Measurements from ENCODE around the gene UPF1. TPM values are rescaled to one million over a fixed set of nuclear protein-coding genes. Genes with fewer than 3 reads are reported as not detected.

UPF1 gene
- total RNA-seq, 6 donors from 2014 or later: 68.9 to 157 (median 86.3) TPM

- Histone ChIP-seq H3K4me3 (no peak overlapping the region), H3K36me3 (no peaks in the 10 kb centered on the region), H3K9me3 (no peaks in the 10 kb centered on the region), H3K27me3 (peaks cover 0 to 12% (median 7%) of the 10 kb centered on the region in 4 donors), H3K4me1 (peaks cover 5 to 12% (median 7%) of the 10 kb centered on the region in 4 donors), H3K27ac (no peak overlapping the region)
- WGBS, 2 donors: 84 to 86% methylated on average over 10 of the region's 10 CpGs
- DNase-seq (no peak), ATAC-seq (ENCODE audit: low FRiP score in 2 of 2) (no peak)
- TF ChIP-seq POLR2AphosphoS5 (IDR thresholded peaks at IDR 0.05) (no peak), EP300 (IDR thresholded peaks at IDR 0.05) (no peak), POLR2A (IDR thresholded peaks at IDR 0.05) (no peak)
- TF ChIP-seq, protein P1, sequence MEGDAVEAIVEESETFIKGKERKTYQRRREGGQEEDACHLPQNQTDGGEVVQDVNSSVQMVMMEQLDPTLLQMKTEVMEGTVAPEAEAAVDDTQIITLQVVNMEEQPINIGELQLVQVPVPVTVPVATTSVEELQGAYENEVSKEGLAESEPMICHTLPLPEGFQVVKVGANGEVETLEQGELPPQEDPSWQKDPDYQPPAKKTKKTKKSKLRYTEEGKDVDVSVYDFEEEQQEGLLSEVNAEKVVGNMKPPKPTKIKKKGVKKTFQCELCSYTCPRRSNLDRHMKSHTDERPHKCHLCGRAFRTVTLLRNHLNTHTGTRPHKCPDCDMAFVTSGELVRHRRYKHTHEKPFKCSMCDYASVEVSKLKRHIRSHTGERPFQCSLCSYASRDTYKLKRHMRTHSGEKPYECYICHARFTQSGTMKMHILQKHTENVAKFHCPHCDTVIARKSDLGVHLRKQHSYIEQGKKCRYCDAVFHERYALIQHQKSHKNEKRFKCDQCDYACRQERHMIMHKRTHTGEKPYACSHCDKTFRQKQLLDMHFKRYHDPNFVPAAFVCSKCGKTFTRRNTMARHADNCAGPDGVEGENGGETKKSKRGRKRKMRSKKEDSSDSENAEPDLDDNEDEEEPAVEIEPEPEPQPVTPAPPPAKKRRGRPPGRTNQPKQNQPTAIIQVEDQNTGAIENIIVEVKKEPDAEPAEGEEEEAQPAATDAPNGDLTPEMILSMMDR (IDR thresholded peaks at IDR 0.05): no peak
Observed at GRCh38 chr19:18889949-18890745, 58.4 kb downstream of the UPF1 start.

DNA sequence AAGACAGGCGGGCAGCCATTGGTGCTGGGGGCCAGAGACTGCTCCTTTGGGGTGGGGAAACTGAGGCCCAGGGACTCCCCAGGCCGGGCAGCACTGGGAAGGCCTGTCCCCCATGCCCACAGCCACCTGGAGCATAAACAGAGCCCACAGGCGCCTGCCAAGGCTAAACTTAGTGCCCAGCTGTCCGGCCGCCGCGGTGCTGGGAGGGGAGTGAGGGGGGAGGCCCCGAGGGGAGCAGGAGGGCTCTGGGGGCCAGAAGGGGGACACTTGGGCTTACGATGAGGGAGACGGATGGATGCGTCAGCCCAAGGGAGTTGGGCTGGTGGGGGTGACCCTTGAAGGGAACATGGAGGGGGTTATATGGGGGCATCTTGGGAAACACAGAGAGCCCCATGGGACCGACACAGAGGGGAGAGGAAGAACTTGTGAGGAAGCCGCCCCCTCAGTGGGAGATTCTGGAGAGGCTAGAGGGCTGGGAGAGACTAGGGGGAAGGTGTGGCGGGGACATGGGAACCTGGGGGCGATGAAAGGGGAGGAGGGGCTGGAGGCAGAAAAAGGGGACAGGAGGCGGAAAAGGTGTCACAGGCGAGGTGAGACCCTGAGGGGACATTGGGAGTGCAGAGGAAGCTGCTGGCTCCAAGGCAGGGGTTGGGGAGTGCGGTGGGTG lies 62.0 kb downstream of the UPF1 start:
- Histone ChIP-seq H3K9me3 (no peaks in the 10 kb centered on the region), H3K4me3 (no peak overlapping the region), H3K27ac (no peak overlapping the region), H3K27me3 (peaks cover 0 to 26% (median 14%) of the 10 kb centered on the region in 4 donors), H3K36me3 (peaks cover 0 to 2% (median under 1%) of the 10 kb centered on the region in 4 donors), H3K4me1 (peaks cover 16 to 25% (median 18%) of the 10 kb centered on the region in 4 donors)
- TF ChIP-seq POLR2A (IDR thresholded peaks at IDR 0.05) (no peak), EP300 (IDR thresholded peaks at IDR 0.05) (no peak), POLR2AphosphoS5 (IDR thresholded peaks at IDR 0.05) (no peak)
- TF ChIP-seq, protein P1 (IDR thresholded peaks at IDR 0.05): no peak
- ATAC-seq (ENCODE audit: low FRiP score in 2 of 2): no peak
- 48 to 64% methylated on average over 16 to 18 of the region's 18 CpGs for WGBS, 2 donors
- peak in 1 of 2 donors; percentile 74 for DNase-seq

GRCh38 chr19:18894254-18895037 lies 62.7 kb downstream of the UPF1 start:
- Histone ChIP-seq H3K27me3 (peaks cover 0 to 26% (median 14%) of the 10 kb centered on the region in 4 donors), H3K27ac (no peak overlapping the region), H3K4me1 (peaks cover 16 to 25% (median 18%) of the 10 kb centered on the region in 4 donors), H3K36me3 (peaks cover 0 to 9% (median 7%) of the 10 kb centered on the region in 4 donors), H3K9me3 (no peaks in the 10 kb centered on the region), H3K4me3 (peak overlapping the region in 3 of 4 donors; percentile 36 to 45 (median 39))
- DNase-seq (no peak), ATAC-seq (ENCODE audit: low FRiP score in 2 of 2) (no peak)
- TF ChIP-seq, protein P1 (IDR thresholded peaks at IDR 0.05): no peak
- TF ChIP-seq POLR2A (IDR thresholded peaks at IDR 0.05) (no peak), EP300 (IDR thresholded peaks at IDR 0.05) (no peak), POLR2AphosphoS5 (IDR thresholded peaks at IDR 0.05) (no peak)
- 6 to 9% methylated on average over 7 to 25 of the region's 28 CpGs for WGBS, 2 donors

DNA sequence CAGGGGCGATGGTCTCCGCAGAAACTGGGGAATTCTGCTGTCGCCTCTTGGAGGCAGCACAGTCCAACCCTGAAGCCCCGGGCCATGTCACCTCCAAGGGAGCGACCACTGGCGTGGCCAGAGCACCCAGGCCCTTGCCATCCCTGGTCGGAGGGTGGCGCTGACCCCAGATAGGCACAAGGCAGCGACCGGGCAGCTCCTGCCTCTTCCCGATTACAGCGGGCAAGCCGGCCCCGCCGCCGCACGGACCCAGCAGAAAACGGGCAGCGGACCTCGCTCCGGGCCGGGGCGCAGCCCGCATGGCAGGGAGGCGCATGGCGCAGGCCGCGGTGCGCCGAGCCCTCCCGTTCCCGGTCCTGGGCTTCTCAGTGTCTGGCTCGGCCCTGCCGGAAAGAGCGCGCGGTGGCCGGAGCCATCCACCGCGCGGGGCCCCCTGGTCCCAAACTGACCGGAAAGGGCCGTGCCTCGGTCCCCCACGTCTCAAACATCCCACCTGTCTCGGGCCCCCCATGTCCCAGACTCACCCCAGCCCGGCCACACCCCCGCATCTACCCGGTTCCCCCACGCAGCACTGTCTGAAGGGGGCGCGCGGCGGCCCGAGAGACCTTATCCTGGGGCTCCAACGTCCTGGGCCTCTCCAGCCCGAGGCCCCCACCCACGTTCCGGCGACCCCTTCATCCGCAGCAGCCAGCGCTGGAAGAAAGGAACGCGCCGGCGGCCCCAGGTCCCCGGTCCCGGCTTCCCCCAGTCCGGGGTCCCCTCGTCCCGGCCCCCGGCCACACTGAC lies 63.5 kb downstream of the UPF1 start:
- no peaks in the 10 kb centered on the region for H3K9me3 ChIP-seq
- H3K4me1 ChIP-seq: peaks cover 16 to 25% (median 18%) of the 10 kb centered on the region in 4 donors
- peaks cover 0 to 26% (median 14%) of the 10 kb centered on the region in 4 donors for H3K27me3 ChIP-seq
- DNase-seq (peak; percentile 41 to 85), ATAC-seq (ENCODE audit: low FRiP score in 2 of 2) (peak in 1 of 2 donors; percentile 22)
- peak overlapping the region; percentile 29 to 45 (median 38) for H3K4me3 ChIP-seq
- H3K27ac ChIP-seq: no peak overlapping the region
- no peak for TF ChIP-seq EP300 (IDR thresholded peaks at IDR 0.05)
- TF ChIP-seq, protein P1 (IDR thresholded peaks at IDR 0.05): peak in 3 of 6 experiments; percentile 41 to 47 (median 44)
- peaks cover 0 to 17% (median 14%) of the 10 kb centered on the region in 4 donors for H3K36me3 ChIP-seq
- WGBS, 2 donors: 0 to 18% methylated on average over 2 to 6 of the region's 72 CpGs

Data from upper lobe of left lung (tissue), 6 donors.